HepG2 (cell line): ENCODE results near the gene SLC22A23. TPM values are rescaled to one million over a fixed set of nuclear protein-coding genes. Genes with fewer than 3 reads are reported as not detected.

ENCODE experiments used
- CERS6 ChIP-seq: sonication (generic); formaldehyde crosslinking; IDR thresholded peaks from 2 replicates; pipeline ENCODE4 v1.5.0; 2020; ENCODE audit warnings: missing genetic modification reagents
- FOXP4 ChIP-seq: sonication (generic); formaldehyde crosslinking; IDR thresholded peaks from 2 replicates; pipeline ENCODE4 v1.4.0; 2020; ENCODE audit warnings: missing genetic modification reagents
- IKZF1 ChIP-seq: fragments of 450-650 bp; IDR thresholded peaks from 2 replicates; pipeline ENCODE4 v1.7.1; 2016
- MXD4 ChIP-seq: IDR thresholded peaks from 2 replicates; pipeline ENCODE4 v1.6.1; 2016; ENCODE audit warnings: mild to moderate bottlenecking, missing biosample characterization, missing genetic modification reagents
- RFX3 ChIP-seq: IDR thresholded peaks from 2 replicates; pipeline ENCODE4 v1.6.1; 2016; ENCODE audit warnings: missing biosample characterization, missing genetic modification reagents
- SRF ChIP-seq: IDR thresholded peaks from 2 replicates; pipeline ENCODE4 v1.6.1; 2011; ENCODE audit warnings: mild to moderate bottlenecking, low read depth, low read length, moderate library complexity
- SSRP1 ChIP-seq: IDR thresholded peaks from 2 replicates; pipeline ENCODE4 v1.6.1; 2016; ENCODE audit warnings: control low read depth
- XRCC5 ChIP-seq: fragments of 200-400 bp; formaldehyde crosslinking; optimal IDR thresholded peaks from 2 replicates; pipeline ENCODE3; 2017; ENCODE audit warnings: mild to moderate bottlenecking, low read length
- ZBTB1 ChIP-seq: sonication (generic); formaldehyde crosslinking; IDR thresholded peaks from 2 replicates; pipeline ENCODE4 v1.4.0; 2020; ENCODE audit warnings: missing genetic modification reagents, borderline replicate concordance
- ZBTB2 ChIP-seq: sonication (generic); formaldehyde crosslinking; IDR thresholded peaks from 2 replicates; pipeline ENCODE4 v1.8.0; 2022; ENCODE audit warnings: low read depth, missing genetic modification reagents
- ZFP36 ChIP-seq: fragments of 150-350 bp; IDR thresholded peaks from 2 replicates; pipeline ENCODE4 v1.6.1; 2018; ENCODE audit warnings: borderline replicate concordance, low read length, low read depth; ENCODE audit not compliant: partially characterized antibody
- ZNF451 ChIP-seq: sonication (generic); formaldehyde crosslinking; IDR thresholded peaks from 2 replicates; pipeline ENCODE4 v1.5.0; 2020; ENCODE audit warnings: mild to moderate bottlenecking, missing genetic modification reagents
- ZNF569 ChIP-seq: sonication (generic); formaldehyde crosslinking; IDR thresholded peaks from 2 replicates; pipeline ENCODE4 v1.5.0; 2020; ENCODE audit warnings: mild to moderate bottlenecking, missing genetic modification reagents, moderate library complexity, borderline replicate concordance
- ZNF644 ChIP-seq: IDR thresholded peaks from 2 replicates; pipeline ENCODE4 v1.6.1; 2016; ENCODE audit warnings: low read depth
- ZNF800 ChIP-seq: sonication (generic); formaldehyde crosslinking; IDR thresholded peaks from 2 replicates; pipeline ENCODE4 v1.4.0; 2020; ENCODE audit warnings: missing genetic modification reagents
- ZNF841 ChIP-seq: sonication (generic); formaldehyde crosslinking; IDR thresholded peaks from 2 replicates; pipeline ENCODE4 v1.8.1; 2023; ENCODE audit warnings: missing genetic modification reagents, borderline replicate concordance
- polyA plus RNA-seq, 8 experiments: library from polyadenylated mRNA; depleted of rRNA in 3 of 8; stranded (reverse) in 7 of 8; unstranded in 1 of 8; fragments of >200 nt; fragmentation: Illumina TruSeq in 4 of 8; extraction: Trizol in 4 of 8; gene quantifications; 2 replicates each; pipeline versions ENCODE4 v1.2.1 to v1.2.3, GENCODE V29; 2011 to 2016; ENCODE audit warnings: low read depth in 4 of 8, missing spikeins in 1 of 8, mixed read lengths in 1 of 8; ENCODE audit not compliant: insufficient read depth in 1 of 8
- total RNA-seq, 5 experiments: library from RNA; depleted of rRNA; stranded (reverse); fragments of >200 nt; fragmentation: Illumina TruSeq; extraction: Trizol; gene quantifications; 2 replicates each; pipeline ENCODE4 v1.2.3, GENCODE V29; 2016; ENCODE audit warnings: low read depth in 1 of 5
- TF ChIP-seq, protein P1 (sequence below): sonication (generic); formaldehyde crosslinking; IDR thresholded peaks from 2 replicates; pipeline ENCODE4 v1.4.0; 2020; ENCODE audit warnings: missing genetic modification reagents, borderline replicate concordance
- TF ChIP-seq, protein P2 (sequence below): sonication (generic); formaldehyde crosslinking; IDR thresholded peaks from 2 replicates; pipeline ENCODE4 v1.4.0; 2020; ENCODE audit warnings: missing genetic modification reagents

SLC22A23 gene
- total and polyA plus RNA-seq, 2 of the 13 experiments (the other 11 are each of a cell fraction or from before 2014, with no cell fraction given), result 11.8 to 17.5 TPM

DNA sequence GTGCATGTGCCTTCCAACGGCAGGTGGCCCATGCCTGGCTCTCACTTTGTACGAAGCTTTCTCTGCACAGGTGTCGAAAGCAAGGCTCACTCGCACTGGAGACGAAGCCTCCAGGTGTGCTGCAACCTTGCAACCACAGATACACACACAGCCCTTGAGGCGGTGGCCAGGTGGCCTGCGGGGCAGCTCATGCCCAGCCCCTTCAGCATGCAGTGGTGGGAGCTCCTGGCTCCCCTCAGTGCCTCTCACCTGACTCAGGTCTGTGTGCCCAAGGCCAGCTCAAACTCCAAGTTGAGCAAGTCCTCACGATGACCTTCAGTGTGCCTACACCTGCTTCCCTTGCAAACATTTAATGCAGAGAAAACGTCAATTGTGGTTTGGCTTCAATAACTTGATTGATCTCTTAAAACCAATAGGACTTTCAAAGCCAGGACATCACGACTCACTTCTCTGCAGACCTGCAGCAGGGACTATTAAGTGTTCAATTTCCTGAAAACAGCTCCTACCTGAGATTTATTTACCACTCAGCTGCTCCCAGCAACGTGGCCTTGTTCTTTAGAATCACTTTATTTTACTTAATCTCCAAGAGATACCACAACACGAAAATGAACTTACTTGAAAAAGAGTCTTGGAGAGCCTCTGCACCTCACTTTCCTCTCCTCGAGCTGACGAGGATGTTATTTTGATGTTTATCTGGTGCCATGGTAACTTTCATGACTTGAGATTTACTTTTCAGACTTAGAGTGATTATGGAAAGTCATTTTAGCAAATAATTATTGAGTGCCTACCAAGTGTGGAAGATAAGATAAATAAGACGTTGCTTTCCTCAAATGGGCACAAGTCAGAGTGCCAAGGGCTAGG, 86.3 kb downstream of the SLC22A23 start (continued):
- TF ChIP-seq, protein P1, sequence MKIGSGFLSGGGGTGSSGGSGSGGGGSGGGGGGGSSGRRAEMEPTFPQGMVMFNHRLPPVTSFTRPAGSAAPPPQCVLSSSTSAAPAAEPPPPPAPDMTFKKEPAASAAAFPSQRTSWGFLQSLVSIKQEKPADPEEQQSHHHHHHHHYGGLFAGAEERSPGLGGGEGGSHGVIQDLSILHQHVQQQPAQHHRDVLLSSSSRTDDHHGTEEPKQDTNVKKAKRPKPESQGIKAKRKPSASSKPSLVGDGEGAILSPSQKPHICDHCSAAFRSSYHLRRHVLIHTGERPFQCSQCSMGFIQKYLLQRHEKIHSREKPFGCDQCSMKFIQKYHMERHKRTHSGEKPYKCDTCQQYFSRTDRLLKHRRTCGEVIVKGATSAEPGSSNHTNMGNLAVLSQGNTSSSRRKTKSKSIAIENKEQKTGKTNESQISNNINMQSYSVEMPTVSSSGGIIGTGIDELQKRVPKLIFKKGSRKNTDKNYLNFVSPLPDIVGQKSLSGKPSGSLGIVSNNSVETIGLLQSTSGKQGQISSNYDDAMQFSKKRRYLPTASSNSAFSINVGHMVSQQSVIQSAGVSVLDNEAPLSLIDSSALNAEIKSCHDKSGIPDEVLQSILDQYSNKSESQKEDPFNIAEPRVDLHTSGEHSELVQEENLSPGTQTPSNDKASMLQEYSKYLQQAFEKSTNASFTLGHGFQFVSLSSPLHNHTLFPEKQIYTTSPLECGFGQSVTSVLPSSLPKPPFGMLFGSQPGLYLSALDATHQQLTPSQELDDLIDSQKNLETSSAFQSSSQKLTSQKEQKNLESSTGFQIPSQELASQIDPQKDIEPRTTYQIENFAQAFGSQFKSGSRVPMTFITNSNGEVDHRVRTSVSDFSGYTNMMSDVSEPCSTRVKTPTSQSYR, result peak; percentile 67; the same call in 1 of the 2 replicates
- TF ChIP-seq IKZF1 (no peak), XRCC5 (peak; percentile 72), ZFP36 (no peak), SRF (no peak), ZNF644 (CRISPR knock-in tag) (peak; percentile 92), FOXP4 (CRISPR knock-in tag) (peak; percentile 89), ZNF451 (CRISPR knock-in tag) (peak; percentile 94; the same call in 1 of the 2 replicates), ZBTB2 (CRISPR knock-in tag) (no peak), SSRP1 (CRISPR knock-in tag) (no peak), RFX3 (CRISPR knock-in tag) (peak; percentile 42; the same call in 1 of the 2 replicates), ZNF841 (no peak), ZBTB1 (no peak), ZNF800 (CRISPR knock-in tag) (peak; percentile 73), MXD4 (CRISPR knock-in tag) (peak; percentile 89), CERS6 (CRISPR knock-in tag) (0 out of 2 replicates have a peak, but pooled peaks have one; percentile 61), ZNF569 (CRISPR knock-in tag) (no peak)
- TF ChIP-seq, protein P2, sequence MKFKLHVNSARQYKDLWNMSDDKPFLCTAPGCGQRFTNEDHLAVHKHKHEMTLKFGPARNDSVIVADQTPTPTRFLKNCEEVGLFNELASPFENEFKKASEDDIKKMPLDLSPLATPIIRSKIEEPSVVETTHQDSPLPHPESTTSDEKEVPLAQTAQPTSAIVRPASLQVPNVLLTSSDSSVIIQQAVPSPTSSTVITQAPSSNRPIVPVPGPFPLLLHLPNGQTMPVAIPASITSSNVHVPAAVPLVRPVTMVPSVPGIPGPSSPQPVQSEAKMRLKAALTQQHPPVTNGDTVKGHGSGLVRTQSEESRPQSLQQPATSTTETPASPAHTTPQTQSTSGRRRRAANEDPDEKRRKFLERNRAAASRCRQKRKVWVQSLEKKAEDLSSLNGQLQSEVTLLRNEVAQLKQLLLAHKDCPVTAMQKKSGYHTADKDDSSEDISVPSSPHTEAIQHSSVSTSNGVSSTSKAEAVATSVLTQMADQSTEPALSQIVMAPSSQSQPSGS, result peak; percentile 96; the same call in 1 of the 2 replicates
